H1 (cell line): ENCODE measurements around the gene RPS6KC1.
"Not testable (repeated sequence)": the region's sequence is repeated elsewhere in the genome, so short reads cannot be mapped to it uniquely, and the experiment has no call there.

ENCODE experiments used
- ASH2L ChIP-seq: fragments of 200-600, 300-600 bp; sonication (generic); IDR thresholded peaks from one replicate; pipeline ENCODE4 v1.7.1; 2017; ENCODE audit warnings: low read length
- BACH1 ChIP-seq: IDR thresholded peaks from 2 replicates; pipeline ENCODE4 v1.6.1; 2012; ENCODE audit warnings: low read length, improper control_type of control experiment
- CBX8 ChIP-seq: fragments of 300-800, 300-1000 bp; sonication (generic); IDR thresholded peaks from 2 replicates; pipeline ENCODE4 v1.7.1; 2016; ENCODE audit warnings: low read depth, low read length, borderline replicate concordance
- CHD2 ChIP-seq: IDR thresholded peaks from 2 replicates; pipeline ENCODE4 v1.6.1; 2012; ENCODE audit warnings: low read length, improper control_type of control experiment
- HDAC6 ChIP-seq: IDR thresholded peaks from one replicate; pipeline ENCODE4 v1.7.1; 2012; ENCODE audit warnings: low read depth, mild to moderate bottlenecking, inconsistent platforms, low read length, moderate library complexity
- KDM1A ChIP-seq: fragments of 200-600, 300-600 bp; sonication (generic); IDR thresholded peaks from 2 replicates; pipeline ENCODE4 v1.7.1; 2016; ENCODE audit warnings: mild to moderate bottlenecking, low read length, borderline replicate concordance
- POLR2A ChIP-seq, 2 experiments: IDR thresholded peaks; 1 replicate in 1 of 2; 2 replicates in 1 of 2; pipeline ENCODE4 v1.6.1; 2011; ENCODE audit warnings: low read depth in 2 of 2, low read length in 2 of 2, mild to moderate bottlenecking in 2 of 2; ENCODE audit errors: control extremely low read depth in 1 of 2
- RAD21 ChIP-seq, 2 experiments: IDR thresholded peaks in 1 of 2; conservative IDR thresholded peaks in 1 of 2; 2 replicates each; pipeline ENCODE4 v1.6.1; 2011; ENCODE audit warnings: low read depth in 2 of 2, low read length in 2 of 2, improper control_type of control experiment in 1 of 2, inconsistent platforms in 1 of 2, mild to moderate bottlenecking in 1 of 2, moderate library complexity in 1 of 2
- SIRT6 ChIP-seq: IDR thresholded peaks from one replicate; pipeline ENCODE4 v1.7.1; 2012; ENCODE audit warnings: low read length, inconsistent platforms
- TF ChIP-seq, protein P1 (sequence below): IDR thresholded peaks from 2 replicates; pipeline ENCODE4 v1.6.1; 2011; ENCODE audit warnings: low read depth, mild to moderate bottlenecking, low read length; ENCODE audit not compliant: insufficient read depth
- TF ChIP-seq, protein P2 (sequence below), 3 experiments: IDR thresholded peaks; 1 replicate in 2 of 3; 2 replicates in 1 of 3; pipeline versions ENCODE4 v1.5.1 to v1.6.1; 2011; ENCODE audit warnings: low read length in 3 of 3, mild to moderate bottlenecking in 3 of 3, inconsistent platforms in 2 of 3, low read depth in 1 of 3, moderate library complexity in 1 of 3; ENCODE audit not compliant: insufficient read depth in 1 of 3; ENCODE audit errors: control extremely low read depth in 1 of 3
- TF ChIP-seq, protein P3 (sequence below): IDR thresholded peaks from 2 replicates; pipeline ENCODE4 v1.6.1; 2012; ENCODE audit warnings: low read length, inconsistent platforms

DNA sequence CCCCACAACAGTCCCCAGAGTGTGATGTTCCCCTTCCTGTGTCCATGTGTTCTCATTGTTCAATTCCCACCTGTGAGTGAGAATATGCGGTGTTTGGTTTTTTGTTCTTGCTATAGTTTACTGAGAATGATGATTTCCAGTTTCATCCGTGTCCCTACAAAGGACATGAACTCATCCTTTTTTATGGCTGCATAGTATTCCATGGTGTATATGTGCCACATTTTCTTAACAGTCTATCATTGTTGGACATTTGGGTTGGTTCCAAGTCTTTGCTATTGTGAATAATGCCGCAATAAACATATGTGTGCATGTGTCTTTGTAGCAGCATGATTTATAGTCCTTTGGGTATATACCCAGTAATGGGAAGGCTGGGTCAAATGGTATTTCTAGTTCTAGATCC, 61.7 kb downstream of the RPS6KC1 start:
- TF ChIP-seq, protein P1, sequence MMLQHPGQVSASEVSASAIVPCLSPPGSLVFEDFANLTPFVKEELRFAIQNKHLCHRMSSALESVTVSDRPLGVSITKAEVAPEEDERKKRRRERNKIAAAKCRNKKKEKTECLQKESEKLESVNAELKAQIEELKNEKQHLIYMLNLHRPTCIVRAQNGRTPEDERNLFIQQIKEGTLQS: not testable (repeated sequence)
- not testable (repeated sequence) for TF ChIP-seq CHD2; HDAC6; POLR2A (IDR thresholded peaks at IDR 0.05; ENCODE audit: control extremely low read depth in 1 of 2, low read depth in 2 of 2, low read length in 2 of 2); RAD21 (IDR thresholded peaks at IDR 0.05 in 1 of 2, conservative IDR thresholded peaks at IDR 0.05 in 1 of 2; ENCODE audit: low read depth in 2 of 2, low read length in 2 of 2); ASH2L; CBX8; SIRT6; KDM1A; BACH1
- TF ChIP-seq, protein P2, sequence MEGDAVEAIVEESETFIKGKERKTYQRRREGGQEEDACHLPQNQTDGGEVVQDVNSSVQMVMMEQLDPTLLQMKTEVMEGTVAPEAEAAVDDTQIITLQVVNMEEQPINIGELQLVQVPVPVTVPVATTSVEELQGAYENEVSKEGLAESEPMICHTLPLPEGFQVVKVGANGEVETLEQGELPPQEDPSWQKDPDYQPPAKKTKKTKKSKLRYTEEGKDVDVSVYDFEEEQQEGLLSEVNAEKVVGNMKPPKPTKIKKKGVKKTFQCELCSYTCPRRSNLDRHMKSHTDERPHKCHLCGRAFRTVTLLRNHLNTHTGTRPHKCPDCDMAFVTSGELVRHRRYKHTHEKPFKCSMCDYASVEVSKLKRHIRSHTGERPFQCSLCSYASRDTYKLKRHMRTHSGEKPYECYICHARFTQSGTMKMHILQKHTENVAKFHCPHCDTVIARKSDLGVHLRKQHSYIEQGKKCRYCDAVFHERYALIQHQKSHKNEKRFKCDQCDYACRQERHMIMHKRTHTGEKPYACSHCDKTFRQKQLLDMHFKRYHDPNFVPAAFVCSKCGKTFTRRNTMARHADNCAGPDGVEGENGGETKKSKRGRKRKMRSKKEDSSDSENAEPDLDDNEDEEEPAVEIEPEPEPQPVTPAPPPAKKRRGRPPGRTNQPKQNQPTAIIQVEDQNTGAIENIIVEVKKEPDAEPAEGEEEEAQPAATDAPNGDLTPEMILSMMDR (IDR thresholded peaks at IDR 0.05; ENCODE audit: control extremely low read depth in 1 of 3, insufficient read depth in 1 of 3, low read depth in 1 of 3, low read length in 3 of 3): not testable (repeated sequence)
- TF ChIP-seq, protein P3, sequence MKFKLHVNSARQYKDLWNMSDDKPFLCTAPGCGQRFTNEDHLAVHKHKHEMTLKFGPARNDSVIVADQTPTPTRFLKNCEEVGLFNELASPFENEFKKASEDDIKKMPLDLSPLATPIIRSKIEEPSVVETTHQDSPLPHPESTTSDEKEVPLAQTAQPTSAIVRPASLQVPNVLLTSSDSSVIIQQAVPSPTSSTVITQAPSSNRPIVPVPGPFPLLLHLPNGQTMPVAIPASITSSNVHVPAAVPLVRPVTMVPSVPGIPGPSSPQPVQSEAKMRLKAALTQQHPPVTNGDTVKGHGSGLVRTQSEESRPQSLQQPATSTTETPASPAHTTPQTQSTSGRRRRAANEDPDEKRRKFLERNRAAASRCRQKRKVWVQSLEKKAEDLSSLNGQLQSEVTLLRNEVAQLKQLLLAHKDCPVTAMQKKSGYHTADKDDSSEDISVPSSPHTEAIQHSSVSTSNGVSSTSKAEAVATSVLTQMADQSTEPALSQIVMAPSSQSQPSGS: not testable (repeated sequence)
